Measurements from ENCODE around the gene ASIC3.
"Not testable (repeated sequence)": the region's sequence is repeated elsewhere in the genome, so short reads cannot be mapped to it uniquely, and the experiment has no call there.

Gene ASIC3

DNA sequence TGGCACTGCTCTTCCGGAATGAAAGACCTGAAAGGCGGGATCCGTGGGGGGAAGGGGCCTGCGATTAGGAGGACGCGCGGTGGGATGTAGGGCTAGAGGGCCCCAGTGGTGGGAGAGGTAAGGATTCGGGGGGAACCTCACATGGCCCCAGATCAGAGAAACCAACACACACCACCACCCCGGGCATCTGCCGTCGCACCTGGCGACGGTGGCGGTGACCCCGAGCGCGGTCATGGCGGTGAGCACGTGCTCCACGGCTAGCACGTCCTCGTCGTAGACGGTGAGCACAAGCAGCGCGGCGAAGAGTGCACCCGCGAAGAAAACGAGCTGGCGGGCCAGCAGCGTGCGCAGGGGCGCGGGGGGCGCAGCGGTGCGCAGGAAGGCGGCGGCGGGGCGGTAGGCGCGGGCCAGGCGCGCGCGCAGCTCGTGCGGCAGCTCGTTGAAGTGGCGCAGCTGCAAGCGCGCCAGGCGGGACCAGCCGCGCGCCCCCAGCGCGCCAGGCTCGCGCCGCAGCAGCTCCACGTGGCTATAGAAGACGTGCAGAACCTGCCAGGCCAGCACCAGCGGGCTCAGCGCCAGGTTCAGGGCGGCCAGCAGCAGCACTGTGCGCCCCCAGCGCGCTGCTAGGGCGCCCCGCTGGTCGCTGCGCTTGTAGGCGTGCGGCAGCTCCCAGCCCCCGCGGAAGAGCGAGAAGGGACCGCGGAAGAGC lies 29.8 kb upstream of the ASIC3 start:
- Mint-ChIP-seq H3K4me3 (peak overlapping the region; percentile 65), H3K4me1 (ENCODE audit: low read depth) (peaks cover 41% of the 10 kb centered on the region), H3K27ac (peak overlapping the region; percentile 50), H3K27me3 (peaks cover 86% of the 10 kb centered on the region), H3K9me3 (no peaks in the 10 kb centered on the region), H3K36me3 (ENCODE audit: low read depth) (no peaks in the 10 kb centered on the region)
- intact Hi-C loops (cut with micrococcal nuclease), result no loop called here

DNA sequence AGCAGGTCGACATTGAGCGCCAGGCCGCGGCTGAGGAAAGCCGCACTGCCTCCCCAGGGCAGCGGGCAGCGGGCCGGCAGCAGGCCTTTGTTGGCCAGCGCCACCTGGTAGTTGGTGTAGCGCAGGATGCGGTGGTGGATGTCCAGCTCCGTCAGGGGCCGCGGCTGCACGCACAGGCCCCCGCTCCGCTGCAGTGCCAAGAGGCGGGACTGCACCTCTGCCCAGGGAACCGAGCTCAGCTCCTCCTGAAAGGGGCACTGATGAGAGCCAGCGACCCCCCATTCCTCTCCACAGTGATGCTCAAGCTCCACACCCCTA lies 29.2 kb upstream of the ASIC3 start:
- no peak overlapping the region for H3K27ac Mint-ChIP-seq
- no peaks in the 10 kb centered on the region for H3K36me3 Mint-ChIP-seq (ENCODE audit: low read depth)
- intact Hi-C loops (cut with micrococcal nuclease), result no loop called here
- H3K9me3 Mint-ChIP-seq, result no peaks in the 10 kb centered on the region
- no peak overlapping the region for H3K4me3 Mint-ChIP-seq
- peaks cover 85% of the 10 kb centered on the region for H3K27me3 Mint-ChIP-seq
- H3K4me1 Mint-ChIP-seq (ENCODE audit: low read depth), result peaks cover 36% of the 10 kb centered on the region

DNA sequence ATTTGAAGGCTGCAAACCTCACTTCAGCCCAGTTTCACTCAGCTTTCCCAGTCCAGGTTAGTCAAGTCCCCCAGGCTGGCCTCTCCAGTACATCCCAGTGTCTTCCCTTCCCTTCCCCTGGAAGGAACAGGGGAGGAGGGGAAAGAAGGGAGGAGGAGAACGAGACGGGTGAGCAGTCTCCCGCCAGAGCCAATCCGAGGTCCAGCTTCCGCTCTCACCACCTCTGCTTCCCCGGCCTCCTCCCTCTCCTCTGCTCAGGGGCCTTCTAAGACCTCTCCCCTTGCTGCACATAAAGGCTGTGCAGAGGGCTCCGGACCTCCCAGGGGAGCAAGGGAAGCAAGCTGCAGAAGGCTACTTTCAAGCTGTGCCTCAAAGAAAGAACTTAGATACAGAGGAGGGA lies 28.1 kb upstream of the ASIC3 start:
- Mint-ChIP-seq H3K4me3 (no peak overlapping the region), H3K36me3 (ENCODE audit: low read depth) (no peaks in the 10 kb centered on the region), H3K9me3 (no peaks in the 10 kb centered on the region), H3K4me1 (ENCODE audit: low read depth) (peaks cover 27% of the 10 kb centered on the region), H3K27ac (no peak overlapping the region), H3K27me3 (peaks cover 81% of the 10 kb centered on the region)
- intact Hi-C loops (cut with micrococcal nuclease), result no loop called here

DNA sequence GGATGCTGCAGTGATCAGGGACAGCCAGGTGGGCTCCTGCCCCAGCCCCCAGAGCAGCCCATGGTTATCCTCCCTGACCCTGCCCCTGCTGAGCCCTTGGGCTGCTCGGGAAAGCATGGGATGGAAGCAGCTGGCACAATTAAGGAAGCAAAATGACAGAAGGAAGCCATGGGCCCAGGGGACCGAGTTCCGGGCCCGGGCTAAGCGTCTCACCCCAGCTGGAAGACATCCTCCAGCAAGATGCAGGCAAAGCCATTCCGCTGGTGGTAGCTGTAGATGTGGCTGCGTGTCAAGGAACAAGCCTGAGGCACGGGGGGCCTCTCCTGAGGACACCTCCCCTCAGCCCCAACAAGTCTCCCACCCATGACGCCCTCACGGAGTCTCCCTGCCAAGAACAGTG lies 25.1 kb upstream of the ASIC3 start:
- no peaks in the 10 kb centered on the region for H3K36me3 Mint-ChIP-seq (ENCODE audit: low read depth)
- H3K27me3 Mint-ChIP-seq, result peaks cover 68% of the 10 kb centered on the region
- H3K4me3 Mint-ChIP-seq, result no peak overlapping the region
- intact Hi-C loops (cut with micrococcal nuclease), result no loop called here
- no peaks in the 10 kb centered on the region for H3K9me3 Mint-ChIP-seq
- no peak overlapping the region for H3K27ac Mint-ChIP-seq
- H3K4me1 Mint-ChIP-seq (ENCODE audit: low read depth), result peaks cover 25% of the 10 kb centered on the region

DNA sequence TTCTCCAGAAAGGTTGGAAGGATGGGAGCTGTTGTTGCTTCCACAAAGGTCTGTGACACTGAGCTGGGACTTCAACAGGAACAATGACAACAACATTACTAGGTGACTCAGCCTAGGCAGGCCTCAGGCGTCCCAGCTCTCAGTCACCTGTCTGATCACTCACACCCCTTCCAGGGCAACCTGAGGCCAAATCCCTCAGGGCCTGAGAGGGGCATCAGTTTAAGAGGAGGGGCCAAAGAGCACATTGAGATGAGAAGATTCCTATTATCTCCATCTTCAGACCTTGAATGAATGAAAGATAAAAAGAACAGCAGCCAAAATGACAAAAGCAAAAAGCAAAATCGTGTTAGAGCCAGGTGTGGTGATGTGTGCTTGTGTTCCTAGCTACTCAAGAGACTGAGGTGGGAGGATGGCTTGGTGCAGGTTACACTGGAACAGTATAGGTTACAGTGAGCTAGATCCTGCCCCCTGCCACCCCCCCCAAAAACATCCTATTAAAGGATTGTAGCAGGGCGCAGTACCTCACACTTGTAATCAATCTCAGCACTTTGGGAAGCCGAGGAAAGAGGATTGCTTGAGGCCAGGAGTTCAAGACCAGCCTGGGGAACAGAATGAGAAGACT lies 23.8 kb upstream of the ASIC3 start, which contains the start of gene ATG9B:
Gene ATG9B (minus strand): TSS at position 60 of the 622 bp plus-strand sequence. CDS start 71 bp downstream, outside the sequence.
- H3K27ac Mint-ChIP-seq, result no peak within 1 kb of the TSS
- no peaks in the 10 kb centered on the region for H3K36me3 Mint-ChIP-seq (ENCODE audit: low read depth)
- intact Hi-C loops (cut with micrococcal nuclease), result no loop called here
- no peak within 1 kb of the TSS for H3K4me3 Mint-ChIP-seq
- peaks cover 55% of the 10 kb centered on the region for H3K27me3 Mint-ChIP-seq
- H3K9me3 Mint-ChIP-seq, result no peaks in the 10 kb centered on the region
- H3K4me1 Mint-ChIP-seq (ENCODE audit: low read depth), result peaks cover 22% of the 10 kb centered on the region

DNA sequence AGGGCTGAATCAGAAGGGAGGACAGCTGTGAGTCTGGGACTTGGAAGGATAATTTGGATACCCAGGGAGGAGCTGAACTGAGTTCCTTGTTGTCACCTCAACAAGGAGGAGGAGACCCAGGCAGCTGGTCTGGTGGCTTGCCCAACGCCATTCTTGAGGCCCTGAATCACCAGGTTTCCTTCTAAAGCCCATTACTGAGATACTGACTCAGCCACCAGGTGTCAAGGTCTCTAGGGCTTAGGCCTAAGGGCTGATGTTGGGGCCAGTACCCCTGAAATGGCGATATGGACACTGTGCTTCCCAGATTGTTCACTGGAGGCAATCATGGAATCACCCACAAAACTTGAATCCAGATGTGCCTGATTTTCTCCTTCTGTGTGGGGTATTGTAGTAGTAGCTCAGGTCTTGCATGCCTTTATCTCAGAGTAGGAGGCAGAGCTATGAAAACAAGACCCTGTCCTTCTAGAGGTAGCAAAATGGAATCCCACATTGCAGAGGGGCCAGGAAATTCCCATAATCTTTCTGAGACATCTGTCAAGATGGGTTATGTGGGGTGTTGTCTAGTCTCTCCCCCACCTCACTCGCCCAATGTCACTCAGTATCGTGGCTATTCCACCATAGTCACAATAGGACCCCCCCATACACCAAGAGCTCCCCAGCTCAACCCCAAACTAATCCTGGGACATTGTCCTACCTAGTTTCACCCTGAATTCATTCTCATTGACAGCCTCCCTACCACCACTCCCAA lies 22.2 kb upstream of the ASIC3 start:
- no peak overlapping the region for H3K4me3 Mint-ChIP-seq
- intact Hi-C loops (cut with micrococcal nuclease), result no loop called here
- peak overlapping the region; percentile 91 for H3K27ac Mint-ChIP-seq
- no peaks in the 10 kb centered on the region for H3K9me3 Mint-ChIP-seq
- peaks cover 40% of the 10 kb centered on the region for H3K27me3 Mint-ChIP-seq
- H3K36me3 Mint-ChIP-seq (ENCODE audit: low read depth), result peaks cover 2% of the 10 kb centered on the region
- peaks cover 29% of the 10 kb centered on the region for H3K4me1 Mint-ChIP-seq (ENCODE audit: low read depth)

DNA sequence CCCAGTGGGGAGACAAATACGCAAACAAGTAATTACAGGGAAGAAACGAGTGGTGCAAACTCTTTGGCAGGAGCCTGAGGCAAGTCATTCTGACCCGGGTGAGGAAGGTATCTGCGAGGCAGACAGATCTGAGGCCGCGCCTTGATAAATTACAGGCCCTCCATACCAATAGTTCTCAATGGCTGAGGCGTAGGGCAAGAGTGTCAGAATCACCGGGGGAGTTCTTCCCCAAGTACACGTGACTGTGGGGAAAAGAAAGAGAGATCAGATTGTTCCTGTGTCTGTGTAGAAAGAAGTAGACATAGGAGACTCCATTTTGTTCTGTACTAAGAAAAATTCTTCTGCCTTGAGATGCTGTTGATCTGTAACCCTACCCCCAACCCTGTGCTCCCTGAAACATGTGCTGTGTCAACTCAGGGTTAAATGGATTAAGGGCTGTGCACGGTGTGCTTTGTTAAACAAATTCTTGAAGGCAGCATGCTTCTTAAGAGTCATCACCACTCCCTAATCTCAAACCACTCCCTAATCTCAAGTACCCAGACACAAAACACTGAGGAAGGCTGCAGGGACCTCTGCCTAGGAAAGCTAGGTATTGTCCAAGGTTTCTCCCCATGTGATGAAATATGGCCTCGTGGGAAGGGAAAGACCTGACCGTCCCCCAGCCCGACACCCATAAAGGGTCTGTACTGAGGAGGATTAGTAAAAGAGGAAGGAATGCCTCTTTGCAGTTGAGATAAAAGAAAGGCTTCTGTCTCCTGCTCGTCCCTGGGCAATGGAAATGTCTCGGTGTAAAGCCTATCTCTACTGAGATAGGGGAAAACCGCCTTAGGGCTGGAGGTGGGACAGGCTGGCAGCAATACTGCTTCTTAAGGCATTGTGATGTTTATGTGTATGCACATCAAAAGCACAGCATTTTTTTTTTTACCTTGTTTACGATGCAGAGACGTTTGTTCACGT lies 21.3 kb upstream of the ASIC3 start:
- peaks cover 36% of the 10 kb centered on the region for H3K4me1 Mint-ChIP-seq (ENCODE audit: low read depth)
- H3K36me3 Mint-ChIP-seq (ENCODE audit: low read depth), result peaks cover 12% of the 10 kb centered on the region
- H3K27ac Mint-ChIP-seq, result peak overlapping the region; percentile 91
- H3K9me3 Mint-ChIP-seq; intact Hi-C loops (cut with micrococcal nuclease): not testable (repeated sequence)
- H3K27me3 Mint-ChIP-seq, result peaks cover 32% of the 10 kb centered on the region
- peak overlapping the region; percentile 93 for H3K4me3 Mint-ChIP-seq

DNA sequence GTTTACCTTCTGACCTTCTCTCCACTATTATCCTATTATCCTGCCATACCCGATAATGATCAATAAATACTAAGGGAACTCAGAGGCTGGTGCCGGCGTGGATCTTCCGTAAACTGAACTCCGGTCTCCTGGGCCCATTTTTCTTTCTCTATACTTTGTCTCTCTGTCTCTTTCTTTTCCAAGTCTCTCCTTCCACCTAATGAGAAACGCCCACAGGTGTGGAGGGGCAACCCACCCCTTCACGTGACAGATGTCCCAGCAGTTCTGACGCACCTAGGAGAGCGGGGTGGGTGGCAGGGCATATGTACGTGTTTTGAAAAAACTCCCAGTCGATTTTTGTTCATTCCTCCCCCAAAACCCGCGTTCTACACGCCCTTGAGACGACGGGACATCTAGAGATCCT lies 20.6 kb upstream of the ASIC3 start:
- peaks cover 15% of the 10 kb centered on the region for H3K36me3 Mint-ChIP-seq (ENCODE audit: low read depth)
- peak overlapping the region; percentile 91 for H3K27ac Mint-ChIP-seq
- H3K4me1 Mint-ChIP-seq (ENCODE audit: low read depth), result peaks cover 41% of the 10 kb centered on the region
- peaks cover 32% of the 10 kb centered on the region for H3K27me3 Mint-ChIP-seq
- intact Hi-C loops (cut with micrococcal nuclease), result loop anchor here (1.0 to 2.0 kb wide), 3 partner anchors 31 to 61 kb away; partner anchors contain the start of gene TMUB1
- not testable (repeated sequence) for H3K9me3 Mint-ChIP-seq
- H3K4me3 Mint-ChIP-seq, result peak overlapping the region; percentile 93

DNA sequence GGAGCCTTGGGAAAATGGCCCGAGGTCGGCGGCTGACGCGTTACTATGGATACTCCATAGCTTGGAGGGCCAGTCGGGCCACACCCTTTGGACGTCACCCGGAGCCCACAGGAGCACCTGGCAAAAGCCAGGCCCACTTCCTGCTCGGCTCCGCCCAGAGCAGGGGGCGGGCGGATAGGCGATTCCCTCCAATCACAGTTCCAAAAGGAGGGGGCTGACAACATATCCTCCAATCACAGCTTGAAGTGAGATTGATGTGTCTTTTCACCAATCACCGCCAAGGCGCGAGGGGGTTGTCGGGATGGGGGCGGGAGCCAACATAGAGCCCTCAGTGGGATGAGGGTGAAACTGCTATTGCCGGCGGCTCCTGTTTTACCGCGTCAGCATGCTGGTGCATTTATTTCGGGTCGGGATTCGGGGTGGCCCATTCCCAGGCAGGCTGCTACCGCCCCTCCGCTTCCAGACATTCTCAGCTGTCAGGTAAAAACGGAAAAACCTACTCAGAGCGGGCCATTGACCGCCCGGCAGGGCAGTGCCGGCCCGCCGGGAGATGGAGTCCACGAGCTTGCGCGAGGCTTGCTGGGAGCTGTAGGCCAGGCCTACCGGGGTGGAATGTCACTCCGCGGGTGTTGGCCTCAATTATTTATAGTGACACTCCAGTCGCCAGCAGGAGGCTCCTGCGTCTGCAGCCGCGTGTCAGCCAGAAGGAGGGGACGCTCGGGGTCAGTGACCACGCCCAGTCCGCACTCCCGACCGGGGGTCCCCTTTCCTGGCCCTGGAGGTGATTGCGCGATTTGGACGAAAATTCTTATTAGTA lies 20.0 kb upstream of the ASIC3 start, which contains the start of gene ABCB8:
Gene ABCB8 (plus strand): TSS at position 320 of the 817 bp plus-strand sequence. CDS start 66 bp downstream, at position 386.
- peaks cover 27% of the 10 kb centered on the region for H3K27me3 Mint-ChIP-seq
- H3K9me3 Mint-ChIP-seq, result no peaks in the 10 kb centered on the region
- H3K4me3 Mint-ChIP-seq, result peak within 1 kb of the TSS; percentile 93
- peaks cover 15% of the 10 kb centered on the region for H3K36me3 Mint-ChIP-seq (ENCODE audit: low read depth)
- H3K27ac Mint-ChIP-seq, result peak within 1 kb of the TSS; percentile 91
- intact Hi-C loops (cut with micrococcal nuclease), result loop anchor here (1.0 to 2.0 kb wide), 3 partner anchors 30 to 60 kb away; partner anchors contain the start of gene TMUB1
- H3K4me1 Mint-ChIP-seq (ENCODE audit: low read depth), result peaks cover 47% of the 10 kb centered on the region

DNA sequence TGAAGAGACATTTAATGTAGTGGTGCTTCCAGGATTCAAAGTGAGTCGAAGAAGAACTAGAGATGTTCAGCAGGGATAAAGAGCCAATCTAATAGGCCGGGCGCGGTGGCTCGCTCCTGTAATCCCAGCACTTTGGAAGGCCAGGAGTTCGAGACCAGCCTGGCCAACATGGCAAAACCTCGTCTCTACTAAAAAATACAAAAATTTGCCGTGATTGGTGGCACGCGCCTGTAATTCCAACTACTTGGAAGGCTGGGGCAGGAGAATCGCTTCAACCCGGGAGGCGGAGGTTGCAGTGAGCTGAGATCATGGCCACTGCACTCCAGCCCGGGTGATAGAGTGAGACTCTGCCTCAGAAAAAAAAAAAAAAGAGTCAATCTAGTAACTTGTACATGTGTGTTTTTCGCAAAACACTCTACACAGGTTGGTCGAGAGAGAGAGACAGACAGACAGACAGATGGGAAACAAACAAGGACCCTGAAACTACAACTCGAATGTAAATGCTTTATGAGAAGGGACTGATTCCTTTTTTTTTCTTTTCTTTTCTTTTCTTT lies 19.3 kb upstream of the ASIC3 start:
- Mint-ChIP-seq H3K9me3 (no peaks in the 10 kb centered on the region), H3K4me3 (peak overlapping the region; percentile 93), H3K27me3 (peaks cover 21% of the 10 kb centered on the region), H3K36me3 (ENCODE audit: low read depth) (peaks cover 19% of the 10 kb centered on the region), H3K27ac (peak overlapping the region; percentile 91), H3K4me1 (ENCODE audit: low read depth) (peaks cover 52% of the 10 kb centered on the region)
- intact Hi-C loops (cut with micrococcal nuclease), result loop anchor here (1.0 to 2.0 kb wide), 3 partner anchors 29 to 60 kb away; partner anchors contain the start of gene TMUB1

DNA sequence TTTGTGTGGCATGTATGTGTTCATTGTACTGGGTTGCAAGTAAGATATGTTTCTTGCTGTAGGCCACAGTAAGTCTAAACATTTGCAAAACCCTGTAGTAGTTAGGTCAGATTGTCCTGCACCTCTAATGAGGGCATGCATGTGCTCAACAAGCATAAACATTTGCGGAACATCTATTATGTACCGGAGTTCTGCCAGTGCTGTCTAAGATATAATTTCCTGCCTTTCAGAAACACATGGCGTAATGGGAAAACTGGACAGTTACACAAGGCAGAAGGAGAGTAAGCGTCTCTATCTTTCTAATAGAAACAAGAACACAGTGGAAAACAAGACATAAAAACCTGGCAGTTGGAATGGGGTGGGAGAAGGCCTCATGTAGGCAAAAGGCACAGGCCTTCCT lies 17.3 kb upstream of the ASIC3 start:
- H3K9me3 Mint-ChIP-seq, result no peaks in the 10 kb centered on the region
- H3K4me3 Mint-ChIP-seq, result no peak overlapping the region
- H3K27ac Mint-ChIP-seq, result peak overlapping the region; percentile 8
- peaks cover 39% of the 10 kb centered on the region for H3K36me3 Mint-ChIP-seq (ENCODE audit: low read depth)
- intact Hi-C loops (cut with micrococcal nuclease), result no loop called here
- H3K4me1 Mint-ChIP-seq (ENCODE audit: low read depth), result peaks cover 65% of the 10 kb centered on the region
- H3K27me3 Mint-ChIP-seq, result peaks cover 14% of the 10 kb centered on the region

Data from dendritic cell treated with granulocyte-macrophage colony-stimulating factor and Interleukin-4, amounts not matched to agents 40 ng/mL and 50 ng/mL, for 4 days (primary cell).